GM12892 (cell line): ENCODE measurements around the gene BHLHA15.

Source experiments
- POLR2A ChIP-seq: IDR thresholded peaks from 2 replicates; pipeline ENCODE4 v1.6.1; 2011; ENCODE audit warnings: low read depth, low read length, control low read depth
- POLR2AphosphoS5 ChIP-seq: IDR thresholded peaks from 2 replicates; pipeline ENCODE4 v1.6.1; 2011; ENCODE audit warnings: low read depth, low read length, control low read depth

DNA sequence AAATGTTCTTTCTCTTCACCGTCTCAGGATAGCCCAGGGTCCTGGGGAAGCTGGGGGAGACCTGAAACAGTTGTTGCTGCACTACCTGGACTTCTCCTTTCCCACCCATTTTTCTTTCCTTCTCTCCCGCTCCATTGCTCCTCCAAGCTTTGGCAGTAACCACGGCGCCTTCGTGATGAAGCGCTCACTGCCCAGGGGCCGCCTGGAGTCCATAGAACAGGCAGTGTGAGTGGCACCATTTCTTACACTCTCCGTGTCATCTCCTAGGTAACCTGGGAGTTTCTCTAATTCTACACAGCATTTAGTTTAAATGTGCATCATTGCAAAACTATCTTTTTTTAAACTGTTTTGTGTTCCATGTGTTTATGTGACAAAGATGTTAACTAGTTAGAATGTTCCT lies 40.3 kb upstream of the BHLHA15 start:
- TF ChIP-seq POLR2A (no peak), POLR2AphosphoS5 (no peak)
